ENCODE measurements around the gene INF2.

Gene INF2

DNA sequence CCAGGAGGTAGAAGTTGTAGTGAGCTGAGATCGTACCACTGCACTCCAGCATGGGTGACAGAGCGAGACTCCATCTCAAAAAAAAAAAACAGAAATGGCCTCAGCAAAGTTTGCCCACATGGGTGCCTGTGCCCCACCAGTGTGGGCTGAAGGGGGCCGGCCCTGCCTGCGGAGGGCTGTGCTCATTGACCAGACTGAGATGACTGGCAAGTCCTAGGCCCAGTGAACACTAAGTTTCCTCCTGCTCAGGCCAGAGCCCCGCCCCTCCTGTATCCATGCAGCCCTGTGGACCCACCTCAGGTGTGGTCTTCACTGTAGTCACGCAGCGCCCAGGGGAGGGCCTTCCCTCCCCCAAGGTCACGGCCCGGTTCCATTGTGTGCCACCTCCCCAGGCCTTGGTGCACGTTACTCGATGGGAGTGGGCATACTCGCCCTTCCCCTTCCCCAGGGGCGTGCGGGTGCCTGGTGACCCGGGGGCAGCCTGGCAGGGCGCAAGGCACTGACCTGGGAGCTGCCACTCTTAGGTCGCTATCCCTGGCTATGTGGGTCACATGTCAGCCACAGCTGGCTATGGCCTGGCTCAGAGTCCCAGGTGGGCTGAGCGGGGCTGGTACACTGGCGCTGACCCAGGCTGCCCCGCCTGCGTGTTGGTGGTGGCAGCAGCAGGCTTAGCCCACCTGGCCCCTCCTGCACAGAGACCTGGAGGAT is 16.1 kb downstream of the INF2 start:
- no peak for DNase-seq (ENCODE audit: low read depth in 2 of 2)
- TF ChIP-seq, protein P1, sequence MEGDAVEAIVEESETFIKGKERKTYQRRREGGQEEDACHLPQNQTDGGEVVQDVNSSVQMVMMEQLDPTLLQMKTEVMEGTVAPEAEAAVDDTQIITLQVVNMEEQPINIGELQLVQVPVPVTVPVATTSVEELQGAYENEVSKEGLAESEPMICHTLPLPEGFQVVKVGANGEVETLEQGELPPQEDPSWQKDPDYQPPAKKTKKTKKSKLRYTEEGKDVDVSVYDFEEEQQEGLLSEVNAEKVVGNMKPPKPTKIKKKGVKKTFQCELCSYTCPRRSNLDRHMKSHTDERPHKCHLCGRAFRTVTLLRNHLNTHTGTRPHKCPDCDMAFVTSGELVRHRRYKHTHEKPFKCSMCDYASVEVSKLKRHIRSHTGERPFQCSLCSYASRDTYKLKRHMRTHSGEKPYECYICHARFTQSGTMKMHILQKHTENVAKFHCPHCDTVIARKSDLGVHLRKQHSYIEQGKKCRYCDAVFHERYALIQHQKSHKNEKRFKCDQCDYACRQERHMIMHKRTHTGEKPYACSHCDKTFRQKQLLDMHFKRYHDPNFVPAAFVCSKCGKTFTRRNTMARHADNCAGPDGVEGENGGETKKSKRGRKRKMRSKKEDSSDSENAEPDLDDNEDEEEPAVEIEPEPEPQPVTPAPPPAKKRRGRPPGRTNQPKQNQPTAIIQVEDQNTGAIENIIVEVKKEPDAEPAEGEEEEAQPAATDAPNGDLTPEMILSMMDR (IDR thresholded peaks at IDR 0.05; ENCODE audit: low read depth, low read length): no peak
- H3K4me3 ChIP-seq (replicated peaks in 1 of 2; ENCODE audit: low read depth in 2 of 2, low read length in 2 of 2): no peak overlapping the region

DNA sequence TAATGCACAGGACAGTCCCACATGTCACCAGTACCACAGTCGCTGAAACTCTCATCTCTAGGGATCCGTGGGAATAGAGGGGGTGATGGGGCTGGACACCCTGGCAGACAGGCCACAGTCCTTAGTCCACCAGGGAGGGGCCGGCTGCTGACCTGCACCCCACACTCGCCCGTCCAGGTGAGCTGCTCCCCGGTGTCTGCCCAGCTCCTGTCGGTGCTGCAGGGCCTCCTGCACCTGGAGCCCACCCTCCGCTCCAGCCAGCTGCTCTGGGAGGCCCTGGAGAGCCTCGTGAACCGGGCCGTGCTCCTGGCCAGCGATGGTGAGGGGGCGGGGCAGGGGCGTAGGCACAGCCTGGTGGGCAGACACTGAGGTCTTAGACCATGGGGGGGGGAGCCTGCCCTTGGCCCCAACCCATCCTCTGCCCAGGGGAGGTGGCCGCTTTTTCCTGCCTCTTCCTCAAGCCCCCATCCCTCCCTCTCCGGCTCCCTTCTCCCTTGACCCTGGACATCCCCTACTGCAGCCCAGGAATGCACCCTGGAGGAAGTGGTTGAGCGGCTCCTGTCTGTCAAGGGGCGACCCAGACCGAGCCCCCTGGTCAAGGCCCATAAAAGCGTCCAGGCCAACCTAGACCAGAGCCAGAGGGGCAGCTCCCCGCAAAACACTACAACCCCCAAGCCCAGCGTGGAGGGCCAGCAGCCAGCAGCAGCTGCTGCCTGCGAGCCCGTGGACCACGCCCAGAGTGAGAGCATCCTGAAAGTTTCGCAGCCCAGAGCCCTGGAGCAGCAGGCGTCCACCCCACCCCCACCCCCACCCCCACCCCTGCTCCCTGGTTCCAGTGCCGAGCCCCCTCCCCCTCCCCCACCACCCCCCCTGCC is 17.6 kb downstream of the INF2 start:
- DNase-seq (ENCODE audit: low read depth in 2 of 2): no peak
- no peak overlapping the region for H3K4me3 ChIP-seq (replicated peaks in 1 of 2; ENCODE audit: low read depth in 2 of 2, low read length in 2 of 2)
- TF ChIP-seq, protein P1 (IDR thresholded peaks at IDR 0.05; ENCODE audit: low read depth, low read length): no peak

DNA sequence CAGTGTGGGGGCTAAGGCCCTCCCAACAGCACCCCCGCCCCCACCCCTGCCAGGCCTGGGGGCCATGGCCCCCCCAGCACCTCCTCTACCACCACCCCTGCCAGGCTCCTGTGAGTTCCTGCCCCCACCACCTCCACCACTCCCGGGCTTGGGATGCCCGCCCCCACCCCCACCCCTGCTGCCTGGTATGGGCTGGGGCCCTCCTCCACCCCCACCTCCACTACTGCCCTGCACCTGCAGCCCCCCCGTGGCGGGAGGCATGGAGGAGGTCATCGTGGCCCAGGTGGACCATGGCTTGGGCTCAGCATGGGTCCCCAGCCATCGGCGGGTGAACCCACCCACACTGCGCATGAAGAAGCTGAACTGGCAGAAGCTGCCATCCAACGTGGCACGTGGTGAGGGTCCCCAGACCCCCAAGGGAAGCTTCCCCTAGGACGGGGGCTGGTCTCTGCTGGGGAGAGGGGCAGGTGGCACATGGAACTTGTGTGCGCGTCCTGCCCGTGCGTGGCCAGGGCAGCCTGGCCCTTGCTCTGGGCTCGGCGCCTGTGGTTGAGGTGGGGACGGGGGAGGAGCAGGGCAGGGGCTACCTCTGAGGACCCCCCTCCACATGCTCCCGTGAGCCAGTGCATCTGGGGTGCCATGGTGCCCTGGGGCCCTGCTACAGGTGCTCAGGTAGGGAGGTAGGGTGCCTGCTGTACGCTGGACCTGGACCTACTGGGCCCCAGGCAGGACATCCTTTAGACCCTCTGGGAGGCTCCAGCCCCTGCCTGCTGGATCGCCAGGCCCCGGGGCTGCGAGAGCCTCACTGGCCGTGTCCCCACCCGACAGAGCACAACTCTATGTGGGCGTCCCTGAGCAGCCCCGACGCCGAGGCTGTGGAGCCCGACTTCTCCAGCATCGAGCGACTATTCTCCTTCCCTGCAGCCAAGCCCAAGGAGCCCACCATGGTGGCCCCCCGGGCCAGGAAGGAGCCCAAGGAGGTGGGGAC is 18.5 kb downstream of the INF2 start:
- DNase-seq (ENCODE audit: low read depth in 2 of 2): no peak
- H3K4me3 ChIP-seq (replicated peaks in 1 of 2; ENCODE audit: low read depth in 2 of 2, low read length in 2 of 2): no peak overlapping the region
- TF ChIP-seq, protein P1 (IDR thresholded peaks at IDR 0.05; ENCODE audit: low read depth, low read length): no peak

DNA sequence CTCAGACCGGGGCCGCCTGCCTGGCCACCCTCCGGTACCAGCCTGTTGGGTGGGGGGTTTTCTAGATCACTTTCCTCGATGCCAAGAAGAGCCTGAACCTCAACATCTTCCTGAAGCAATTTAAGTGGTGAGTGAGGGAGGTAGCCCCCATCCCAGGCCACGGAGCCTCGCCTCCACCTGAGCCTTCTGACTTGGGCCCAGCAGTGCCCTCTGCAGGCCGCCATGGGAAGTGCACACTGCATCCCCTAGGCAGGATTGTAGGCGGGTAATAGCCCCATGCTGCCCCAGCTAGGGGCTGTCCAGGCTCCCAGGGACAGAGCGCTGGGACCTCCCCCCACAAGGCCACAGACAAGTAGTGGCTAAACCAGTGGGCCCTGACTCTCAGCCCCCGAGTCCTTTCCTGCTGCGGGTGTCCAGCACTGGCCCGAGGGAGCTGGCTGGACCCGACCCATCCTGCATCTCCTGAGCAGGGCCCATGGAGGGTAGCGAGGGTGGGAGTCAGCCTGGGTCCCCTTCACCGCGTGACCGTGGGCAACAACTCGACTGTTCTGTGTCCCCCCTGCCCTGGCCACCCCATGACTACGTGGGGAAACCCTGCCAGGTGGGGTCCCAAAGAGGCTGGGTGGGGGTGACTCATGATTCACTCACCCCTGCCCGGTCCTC is 19.3 kb downstream of the INF2 start:
- no peak overlapping the region for H3K4me3 ChIP-seq (replicated peaks in 1 of 2; ENCODE audit: low read depth in 2 of 2, low read length in 2 of 2)
- peak; percentile 62 to 65 for DNase-seq (ENCODE audit: low read depth in 2 of 2)
- TF ChIP-seq, protein P1 (IDR thresholded peaks at IDR 0.05; ENCODE audit: low read depth, low read length): peak; percentile 96

DNA sequence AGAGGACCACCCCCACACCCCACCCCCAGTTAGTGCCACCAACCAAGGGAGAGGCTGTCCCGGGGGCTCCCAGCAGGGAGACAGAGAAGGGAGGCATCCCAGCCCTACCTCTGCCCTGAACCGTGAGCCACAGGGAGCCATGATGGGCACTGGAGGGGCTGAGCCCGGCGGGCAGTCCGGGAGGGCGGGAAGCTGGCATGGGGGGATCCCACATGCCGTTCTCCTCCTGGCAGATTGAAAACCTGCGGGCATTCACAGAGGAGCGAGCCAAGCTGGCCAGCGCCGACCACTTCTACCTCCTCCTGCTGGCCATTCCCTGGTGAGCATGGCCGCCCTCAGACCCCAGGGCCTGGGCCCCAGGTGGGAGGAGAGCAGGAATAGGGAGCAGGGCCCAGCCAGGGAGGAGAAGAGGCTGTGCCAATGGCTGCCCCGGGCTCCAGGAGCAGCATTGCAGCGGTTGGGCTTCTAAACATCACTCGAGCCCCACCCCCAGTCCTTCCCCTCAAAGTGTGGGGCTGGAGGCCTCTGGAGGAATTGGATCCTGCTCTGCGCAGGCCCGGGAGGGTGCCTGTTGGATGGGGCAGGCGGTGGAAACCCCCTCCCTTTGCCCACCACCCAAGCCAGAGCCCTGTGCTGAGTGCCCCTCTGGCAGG is 20.1 kb downstream of the INF2 start:
- TF ChIP-seq, protein P1 (IDR thresholded peaks at IDR 0.05; ENCODE audit: low read depth, low read length): no peak
- DNase-seq (ENCODE audit: low read depth in 2 of 2): no peak
- H3K4me3 ChIP-seq (replicated peaks in 1 of 2; ENCODE audit: low read depth in 2 of 2, low read length in 2 of 2): no peak overlapping the region

All from cardiac fibroblast (primary cell).